Uterus (tissue), 2 donors: ENCODE measurements around the gene OLFML2A.

Experiments
- POLR2A ChIP-seq, 2 donors: fragments of 450-650 bp; IDR thresholded peaks; one replicate each; pipeline ENCODE4 v1.6.1; 2016; ENCODE audit warnings: antibody characterized with exemption in 2 of 2, mild to moderate bottlenecking in 1 of 2, moderate library complexity in 1 of 2
- TF ChIP-seq, protein P1 (sequence below), 4 experiments: fragments of 200-600 bp in 2 of 4; fragments of 450-650 bp in 2 of 4; sonication (generic) in 2 of 4; IDR thresholded peaks; one replicate each; pipeline ENCODE4 v1.5.1; 2016 to 2019; ENCODE audit warnings: antibody characterized with exemption in 4 of 4, mild to moderate bottlenecking in 2 of 4, moderate library complexity in 1 of 4

DNA sequence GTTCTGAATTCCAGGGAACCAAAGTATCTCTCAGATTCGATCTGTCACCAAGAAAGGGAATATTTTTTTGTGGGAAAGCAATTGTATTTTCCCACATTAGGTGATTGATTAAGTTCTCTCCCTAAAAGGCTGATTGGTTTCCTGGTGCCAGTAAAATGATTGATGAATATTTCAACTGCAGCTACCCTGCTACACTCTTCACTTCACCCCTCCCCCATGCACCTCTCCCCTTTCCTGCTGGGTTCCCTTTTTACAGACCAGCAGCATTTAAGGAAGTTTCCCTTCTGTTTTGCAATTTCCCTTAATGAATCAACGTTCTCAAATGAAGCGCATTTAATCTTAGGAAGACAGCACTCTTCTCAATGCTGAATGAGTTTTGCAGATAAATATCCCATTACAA is 18.9 kb upstream of the OLFML2A start:
- TF ChIP-seq, protein P1, sequence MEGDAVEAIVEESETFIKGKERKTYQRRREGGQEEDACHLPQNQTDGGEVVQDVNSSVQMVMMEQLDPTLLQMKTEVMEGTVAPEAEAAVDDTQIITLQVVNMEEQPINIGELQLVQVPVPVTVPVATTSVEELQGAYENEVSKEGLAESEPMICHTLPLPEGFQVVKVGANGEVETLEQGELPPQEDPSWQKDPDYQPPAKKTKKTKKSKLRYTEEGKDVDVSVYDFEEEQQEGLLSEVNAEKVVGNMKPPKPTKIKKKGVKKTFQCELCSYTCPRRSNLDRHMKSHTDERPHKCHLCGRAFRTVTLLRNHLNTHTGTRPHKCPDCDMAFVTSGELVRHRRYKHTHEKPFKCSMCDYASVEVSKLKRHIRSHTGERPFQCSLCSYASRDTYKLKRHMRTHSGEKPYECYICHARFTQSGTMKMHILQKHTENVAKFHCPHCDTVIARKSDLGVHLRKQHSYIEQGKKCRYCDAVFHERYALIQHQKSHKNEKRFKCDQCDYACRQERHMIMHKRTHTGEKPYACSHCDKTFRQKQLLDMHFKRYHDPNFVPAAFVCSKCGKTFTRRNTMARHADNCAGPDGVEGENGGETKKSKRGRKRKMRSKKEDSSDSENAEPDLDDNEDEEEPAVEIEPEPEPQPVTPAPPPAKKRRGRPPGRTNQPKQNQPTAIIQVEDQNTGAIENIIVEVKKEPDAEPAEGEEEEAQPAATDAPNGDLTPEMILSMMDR (IDR thresholded peaks at IDR 0.05): no peak
- TF ChIP-seq POLR2A (IDR thresholded peaks at IDR 0.05): no peak
